SK-N-MC (cell line): Measurements from ENCODE around the gene RTF2.

Experiments used
- EZH2 ChIP-seq: fragments of 200-600 bp; sonication (generic); IDR thresholded peaks from one replicate; pipeline ENCODE4 v1.6.1; 2017; ENCODE audit warnings: antibody characterized with exemption
- FOXP2 ChIP-seq: optimal IDR thresholded peaks from 2 replicates; pipeline ENCODE3; 2011; ENCODE audit warnings: mild to moderate bottlenecking, moderate library complexity; ENCODE audit not compliant: insufficient read depth; ENCODE audit errors: extremely low read length, control extremely low read depth
- POLR2AphosphoS5 ChIP-seq: IDR thresholded peaks from 2 replicates; pipeline ENCODE4 v1.6.1; 2012; ENCODE audit warnings: mild to moderate bottlenecking, low read depth, low read length, borderline replicate concordance

DNA sequence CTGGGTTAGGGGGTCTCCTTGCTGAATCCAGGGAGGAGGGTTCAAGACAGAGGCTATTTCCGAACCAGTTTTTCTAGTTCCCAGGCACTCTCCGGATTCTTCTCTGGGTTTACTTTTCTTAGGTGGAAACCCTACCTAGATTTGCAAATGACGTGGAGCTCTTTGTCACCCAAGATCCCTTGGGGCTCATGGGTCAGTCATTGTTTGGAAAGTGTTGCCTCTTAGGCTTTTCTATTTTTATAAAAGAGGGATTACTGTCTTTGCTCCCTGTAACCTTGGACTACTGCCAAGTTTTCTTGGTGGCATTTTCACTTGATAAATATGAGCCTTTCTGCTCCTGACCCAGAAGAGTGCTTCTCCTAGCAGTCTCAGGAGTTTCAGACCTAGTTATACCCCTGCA, 98.2 kb downstream of the RTF2 start:
- TF ChIP-seq EZH2: no peak
- TF ChIP-seq POLR2AphosphoS5: no peak
- no peak for TF ChIP-seq FOXP2
